ENCODE measurements around the gene HHAT. TPM values are rescaled to one million over a fixed set of nuclear protein-coding genes. Genes with fewer than 3 reads are reported as not detected.

The HHAT gene
- total RNA-seq, 2 experiments from 2014 or later: 0.99 to 1.4 TPM

- CTCF ChIA-PET: interaction anchor here (2.2 kb wide), 1 partner anchor 16 kb away, joined by 7 read pairs; no protein-coding TSS in a partner anchor
- no peak for ATAC-seq
Measured at GRCh38 chr1:210600421-210601159, 271.9 kb downstream of the HHAT start.

GRCh38 chr1:210603123-210603522 lies 274.4 kb downstream of the HHAT start:
- H3K4me3 Mint-ChIP-seq: no peak overlapping the region
- no peak for DNase-seq
- ChIA-PET CTCF (no interaction called here), POLR2A (no interaction called here)
- H3K9me3 Mint-ChIP-seq: no peaks in the 10 kb centered on the region
- intact Hi-C loops (cut with micrococcal nuclease): no loop called here
- H3K27me3 Mint-ChIP-seq: no peaks in the 10 kb centered on the region
- no peak for ATAC-seq
- H3K27ac Mint-ChIP-seq: no peak overlapping the region
- H3K36me3 Mint-ChIP-seq (ENCODE audit: low read depth): no peaks in the 10 kb centered on the region
- no peaks in the 10 kb centered on the region for H3K4me1 Mint-ChIP-seq (ENCODE audit: low read depth)
- no peak for TF ChIP-seq CTCF (IDR thresholded peaks at IDR 0.05)

More at GRCh38 chr1:210600421-210601159, 271.9 kb downstream of the HHAT start:
- Mint-ChIP-seq H3K9me3 (peaks cover 2% of the 10 kb centered on the region), H3K27ac (no peak overlapping the region), H3K27me3 (no peaks in the 10 kb centered on the region), H3K36me3 (ENCODE audit: low read depth) (no peaks in the 10 kb centered on the region), H3K4me1 (ENCODE audit: low read depth) (no peaks in the 10 kb centered on the region), H3K4me3 (no peak overlapping the region)
- no peak for TF ChIP-seq CTCF (IDR thresholded peaks at IDR 0.05)
- DNase-seq: no peak
- POLR2A ChIA-PET: no interaction called here
- intact Hi-C loops (cut with micrococcal nuclease): no loop called here

- Mint-ChIP-seq H3K4me3 (no peak overlapping the region), H3K36me3 (ENCODE audit: low read depth) (no peaks in the 10 kb centered on the region), H3K27me3 (no peaks in the 10 kb centered on the region), H3K9me3 (no peaks in the 10 kb centered on the region), H3K27ac (no peak overlapping the region), H3K4me1 (ENCODE audit: low read depth) (no peaks in the 10 kb centered on the region)
- POLR2A ChIA-PET: no interaction called here
- intact Hi-C loops (cut with micrococcal nuclease): no loop called here
- DNase-seq: no peak
- CTCF ChIA-PET: no interaction called here
- no peak for TF ChIP-seq CTCF (IDR thresholded peaks at IDR 0.05)
- no peak for ATAC-seq
Measured at GRCh38 chr1:210605099-210605498, 276.4 kb downstream of the HHAT start.

GRCh38 chr1:210607361-210607760 lies 278.7 kb downstream of the HHAT start:
- ChIA-PET CTCF (interaction anchor here (0.9 kb wide), 1 partner anchor 249 kb away, joined by 3 read pairs; no protein-coding TSS in a partner anchor), POLR2A (no interaction called here)
- Mint-ChIP-seq H3K36me3 (ENCODE audit: low read depth) (no peaks in the 10 kb centered on the region), H3K27ac (no peak overlapping the region), H3K4me3 (no peak overlapping the region), H3K4me1 (ENCODE audit: low read depth) (no peaks in the 10 kb centered on the region), H3K27me3 (no peaks in the 10 kb centered on the region), H3K9me3 (no peaks in the 10 kb centered on the region)
- no peak for TF ChIP-seq CTCF (IDR thresholded peaks at IDR 0.05)
- DNase-seq: no peak
- intact Hi-C loops (cut with micrococcal nuclease): no loop called here
- ATAC-seq: no peak

GRCh38 chr1:210608767-210609166 lies 280.1 kb downstream of the HHAT start:
- Mint-ChIP-seq H3K27me3 (no peaks in the 10 kb centered on the region), H3K36me3 (ENCODE audit: low read depth) (no peaks in the 10 kb centered on the region), H3K9me3 (no peaks in the 10 kb centered on the region), H3K4me3 (no peak overlapping the region), H3K4me1 (ENCODE audit: low read depth) (no peaks in the 10 kb centered on the region), H3K27ac (no peak overlapping the region)
- ChIA-PET CTCF (no interaction called here), POLR2A (no interaction called here)
- intact Hi-C loops (cut with micrococcal nuclease): no loop called here
- ATAC-seq: no peak
- no peak for TF ChIP-seq CTCF (IDR thresholded peaks at IDR 0.05)
- no peak for DNase-seq
